GM21786 (cell line): ENCODE measurements around the gene FAM153A.
A peak's percentile ranks its signal among the peaks of the same experiment; 100 is the strongest.
"Not testable (repeated sequence)": the region's sequence is repeated elsewhere in the genome, so short reads cannot be mapped to it uniquely, and the experiment has no call there.

Source experiments
- ATAC-seq: cut with Tn5 transposase; IDR thresholded peaks from one replicate; pipeline ENCODE4 v1.9.1; 2021; ENCODE audit not compliant: unreplicated experiment

FAM153A gene

DNA sequence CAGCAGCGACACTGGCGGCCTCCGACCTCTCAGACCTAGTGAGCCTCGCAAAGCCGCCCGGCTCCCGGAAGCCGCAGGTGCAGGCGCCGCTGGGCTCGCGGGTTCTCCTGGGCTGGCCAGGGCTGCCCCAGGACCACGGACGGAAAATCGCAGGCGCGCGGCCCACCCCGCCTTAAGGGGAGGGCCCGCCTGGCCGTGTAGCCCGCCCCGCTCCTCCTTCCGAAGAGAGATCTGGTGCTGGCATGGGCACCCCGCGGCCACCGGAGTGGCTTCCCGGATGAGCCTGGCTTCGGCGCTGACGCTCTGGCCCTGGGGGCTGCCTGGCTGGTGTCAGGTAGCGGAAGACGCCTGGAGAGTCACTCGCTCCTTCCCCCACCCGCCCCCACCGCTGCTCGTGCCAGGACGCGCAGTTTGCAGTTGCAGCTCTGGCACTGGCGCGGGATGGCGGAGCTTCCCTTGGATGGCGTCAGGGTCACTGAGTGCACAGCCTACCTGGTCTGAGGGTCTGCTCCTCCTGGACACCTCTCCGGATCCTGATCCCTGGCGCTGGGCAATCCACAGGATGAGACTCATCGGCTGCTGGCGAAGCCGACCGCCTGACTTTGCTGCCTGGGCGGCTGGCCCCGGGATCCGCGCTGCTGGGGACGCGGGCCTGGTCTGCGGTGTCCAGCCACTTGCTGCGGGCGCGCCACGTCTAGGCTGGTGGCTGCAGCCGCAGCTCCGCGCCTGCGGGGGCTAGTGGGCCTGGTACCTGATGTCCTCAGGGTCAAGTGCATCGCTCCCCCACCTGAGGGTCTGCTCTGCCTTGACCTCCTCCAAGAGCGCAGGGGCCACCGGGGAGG is at the start of gene FAM153A:
TSS of gene FAM153A (minus strand) at position 108 of the 842 bp plus-strand sequence.
- ATAC-seq = peak; percentile 76

DNA sequence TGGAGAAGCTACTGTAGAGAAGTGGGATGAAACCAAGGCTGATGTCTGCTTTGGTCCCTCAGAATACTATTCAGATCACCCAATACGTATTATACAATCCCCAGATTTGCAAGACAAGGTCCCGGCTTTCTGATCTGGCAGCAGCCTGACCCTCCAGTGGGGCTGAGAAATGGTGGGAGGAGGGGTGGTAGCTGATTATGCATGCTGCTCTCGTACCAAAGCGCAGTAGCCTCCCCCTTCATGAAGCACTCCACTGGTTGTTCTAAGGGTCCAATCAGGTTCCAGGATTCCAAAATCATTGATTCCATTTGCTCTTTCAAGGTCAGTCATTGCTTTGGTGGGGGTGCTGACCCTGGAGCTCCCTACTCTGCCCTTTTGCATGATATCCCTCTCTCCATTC is 49.6 kb upstream of the FAM153A start:
- not testable (repeated sequence) for ATAC-seq

- ATAC-seq = not testable (repeated sequence)
Observed at GRCh38 chr5:177826073-177826472, 43.4 kb upstream of the FAM153A start.

DNA sequence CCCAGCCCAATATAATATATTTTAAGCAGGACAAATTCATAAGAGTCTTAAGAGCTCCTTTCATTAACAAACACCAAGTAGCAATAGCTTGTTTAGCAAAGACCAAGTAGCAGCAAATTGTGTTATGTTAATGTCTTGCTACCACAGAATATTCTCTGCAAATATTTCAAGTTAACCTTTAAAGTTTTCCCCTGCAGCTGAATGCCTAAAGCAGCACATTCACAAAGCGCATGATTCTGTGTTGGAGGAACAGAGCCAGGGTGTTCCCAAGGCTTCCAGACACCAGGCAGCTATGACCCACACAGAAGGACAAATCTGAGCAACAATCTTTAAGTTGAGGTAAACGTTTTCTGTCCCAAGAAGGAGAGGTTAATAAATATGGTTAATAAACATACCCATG is 42.1 kb upstream of the FAM153A start:
- ATAC-seq = not testable (repeated sequence)

- ATAC-seq = not testable (repeated sequence)
Observed at GRCh38 chr5:177822489-177822888, 39.8 kb upstream of the FAM153A start.

DNA sequence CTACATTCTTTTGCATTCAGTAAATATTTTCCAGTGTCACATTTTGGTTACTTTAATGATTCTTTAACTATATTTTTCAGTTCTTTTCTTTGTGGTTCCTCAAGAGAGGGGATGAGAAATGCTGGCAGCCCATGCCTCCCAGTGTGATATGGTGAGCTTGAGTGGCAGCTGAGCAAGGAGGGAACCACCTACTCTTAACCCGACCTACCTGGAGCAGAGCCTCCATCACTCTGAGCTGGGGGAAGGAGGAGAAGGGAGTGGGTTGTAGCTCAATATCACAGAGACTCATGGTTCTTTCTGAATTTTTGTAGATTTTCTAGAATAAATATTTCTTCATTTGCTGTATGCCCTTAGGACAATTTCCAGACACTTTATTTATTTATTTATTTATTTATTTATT is 37.0 kb upstream of the FAM153A start:
- not testable (repeated sequence) for ATAC-seq

DNA sequence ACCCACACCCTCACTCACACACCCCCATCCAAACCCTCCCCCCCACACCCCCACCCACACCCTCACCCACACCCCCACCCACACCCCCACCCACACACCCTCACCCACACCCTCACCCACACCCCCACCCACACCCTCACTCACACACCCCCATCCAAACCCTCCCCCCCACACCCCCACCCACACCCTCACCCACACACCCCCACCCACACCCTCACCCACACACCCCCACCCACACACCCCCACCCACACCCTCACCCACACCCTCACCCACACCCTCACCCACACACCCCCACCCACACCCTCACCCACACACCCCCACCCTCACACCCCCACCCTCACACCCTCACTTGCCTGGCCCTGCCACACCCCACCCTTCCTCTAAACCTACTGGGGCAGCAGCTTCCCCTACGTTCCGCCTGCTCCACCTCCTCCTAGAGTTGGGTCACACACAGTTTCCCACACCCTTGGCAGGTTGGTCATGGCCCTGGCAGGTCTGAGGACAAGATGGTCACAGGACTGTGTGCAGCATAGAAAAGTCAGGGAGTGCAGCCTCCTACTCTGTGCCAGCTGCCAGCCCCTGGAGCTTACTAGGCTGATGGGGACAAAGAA is 30.2 kb upstream of the FAM153A start:
- ATAC-seq = not testable (repeated sequence)

DNA sequence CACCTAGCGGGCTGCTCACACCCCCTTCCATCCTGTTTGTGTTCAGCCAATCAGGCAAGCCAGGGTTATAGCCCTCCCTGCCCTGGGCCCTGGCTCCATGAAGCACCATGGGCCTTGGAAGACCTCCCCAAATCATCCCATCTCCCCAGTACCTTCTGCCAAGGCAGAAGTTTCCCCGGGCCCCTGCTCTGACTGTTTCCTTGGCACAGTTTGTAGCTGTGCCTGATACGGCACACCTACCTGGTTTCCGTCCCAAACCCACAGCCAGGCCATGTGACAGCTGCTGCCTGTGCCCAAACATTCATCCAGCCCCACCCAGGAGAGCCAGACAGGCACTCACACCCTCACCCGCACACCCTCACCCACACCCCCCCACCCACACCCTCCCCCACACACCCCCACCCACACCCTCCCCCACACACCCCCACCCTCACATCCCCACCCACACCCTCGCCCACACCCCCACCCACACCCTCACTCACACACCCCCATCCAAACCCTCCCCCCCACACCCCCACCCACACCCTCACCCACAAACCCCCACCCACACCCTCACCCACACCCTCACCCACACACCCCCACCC is 29.6 kb upstream of the FAM153A start:
- not testable (repeated sequence) for ATAC-seq

GRCh38 chr5:177809209-177809913 is 26.7 kb upstream of the FAM153A start:
- ATAC-seq = not testable (repeated sequence)

DNA sequence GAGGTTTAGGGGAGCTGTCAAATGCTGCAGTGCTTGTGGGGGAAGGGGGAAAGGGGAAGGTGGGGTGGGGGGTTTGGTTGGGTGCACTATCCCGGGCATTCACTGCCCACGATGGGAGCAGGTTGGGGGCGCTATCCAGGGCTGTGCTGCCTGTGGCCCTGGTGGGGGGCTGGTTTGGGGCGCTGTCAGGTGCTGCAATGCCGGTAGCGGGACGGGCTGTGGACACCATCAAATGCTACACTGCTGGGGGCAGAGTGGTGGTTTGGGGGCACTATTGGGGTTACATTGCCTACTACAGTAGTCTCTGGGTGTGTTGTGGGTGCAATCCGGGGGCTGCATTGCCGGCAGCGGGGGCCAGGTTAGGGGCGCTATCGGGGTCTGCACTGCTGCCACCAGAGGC is 25.7 kb upstream of the FAM153A start:
- not testable (repeated sequence) for ATAC-seq

- ATAC-seq = not testable (repeated sequence)
Observed at GRCh38 chr5:177807265-177807664, 24.6 kb upstream of the FAM153A start.

GRCh38 chr5:177801427-177801826 is 18.7 kb upstream of the FAM153A start:
- not testable (repeated sequence) for ATAC-seq

- not testable (repeated sequence) for ATAC-seq
Observed at GRCh38 chr5:177798237-177798840, 15.6 kb upstream of the FAM153A start.

GRCh38 chr5:177793272-177793671 is 10.6 kb upstream of the FAM153A start:
- not testable (repeated sequence) for ATAC-seq

DNA sequence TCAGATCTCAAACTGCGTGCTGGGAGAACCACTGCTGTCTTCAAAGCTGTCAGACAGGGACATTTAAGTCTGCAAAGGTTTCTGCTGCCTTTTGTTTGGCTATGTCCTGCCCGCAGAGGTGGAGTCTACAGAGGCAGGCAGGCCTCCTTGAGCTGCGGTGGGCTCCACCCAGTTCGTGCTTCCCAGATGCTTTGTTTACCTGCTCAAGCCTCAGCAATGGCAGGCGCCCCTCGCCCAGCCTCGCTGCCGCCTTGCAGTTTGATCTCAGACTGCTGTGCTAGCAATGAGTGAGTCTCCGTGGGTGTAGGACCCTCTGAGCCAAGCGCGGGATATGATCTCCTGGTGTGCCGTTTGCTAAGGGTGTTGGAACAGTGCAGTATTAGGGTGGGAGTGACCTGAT is 8.9 kb upstream of the FAM153A start:
- ATAC-seq = not testable (repeated sequence)

- not testable (repeated sequence) for ATAC-seq
Observed at GRCh38 chr5:177782169-177782568, 530 bp downstream of the FAM153A start.

- ATAC-seq = not testable (repeated sequence)
Observed at GRCh38 chr5:177771206-177771605, 11.5 kb downstream of the FAM153A start.

GRCh38 chr5:177770646-177771045 is 12.1 kb downstream of the FAM153A start:
- not testable (repeated sequence) for ATAC-seq

- ATAC-seq = not testable (repeated sequence)
Observed at GRCh38 chr5:177763737-177764508, 18.8 kb downstream of the FAM153A start.

GRCh38 chr5:177760954-177761353 is 21.7 kb downstream of the FAM153A start:
- not testable (repeated sequence) for ATAC-seq
